ENCODE data around the gene SLC25A21. TPM values are rescaled to one million over a fixed set of nuclear protein-coding genes. Genes with fewer than 3 reads are reported as not detected.
"Not testable (repeated sequence)": the region's sequence is repeated elsewhere in the genome, so short reads cannot be mapped to it uniquely, and the experiment has no call there.

SLC25A21 gene
- polyA plus RNA-seq, 1 experiment, result 0.50 TPM

GRCh38 chr14:36988568-36988967 is 183.8 kb downstream of the SLC25A21 start:
- ChIA-PET POLR2A (no interaction called here), CTCF (interaction anchor here (1.1 to 1.3 kb wide), 2 partner anchors 161 to 163 kb away, joined by 3 read pairs; no protein-coding TSS in a partner anchor)
- DNase-seq (ENCODE audit: low read depth), result no peak

DNA sequence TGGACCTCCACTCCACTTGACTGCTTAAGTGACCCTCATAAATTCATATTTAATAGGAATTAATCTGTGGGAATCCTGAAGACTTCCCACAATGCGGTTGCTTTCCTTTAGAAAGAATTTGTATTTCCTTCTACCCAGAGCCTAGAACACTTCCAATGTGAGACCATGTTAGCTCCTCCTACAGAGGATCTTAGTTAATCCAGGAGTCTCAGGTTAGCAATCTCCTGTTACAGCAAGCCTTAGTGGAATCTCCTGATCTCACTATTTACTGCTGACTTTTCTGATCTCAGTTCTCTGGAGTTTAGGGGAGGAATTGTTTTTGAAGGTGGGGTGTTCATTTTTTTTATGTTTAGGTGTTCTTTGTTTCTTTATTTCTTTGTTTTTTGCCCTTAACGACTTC is 186.0 kb downstream of the SLC25A21 start:
- no peak for DNase-seq (ENCODE audit: low read depth)
- H3K4me3 ChIP-seq (ENCODE audit: low read depth, low read length), result no peak overlapping the region
- H3K27me3 ChIP-seq (ENCODE audit: control insufficient read depth, insufficient read depth, low read length), result no peaks in the 10 kb centered on the region
- TF ChIP-seq, protein P1, sequence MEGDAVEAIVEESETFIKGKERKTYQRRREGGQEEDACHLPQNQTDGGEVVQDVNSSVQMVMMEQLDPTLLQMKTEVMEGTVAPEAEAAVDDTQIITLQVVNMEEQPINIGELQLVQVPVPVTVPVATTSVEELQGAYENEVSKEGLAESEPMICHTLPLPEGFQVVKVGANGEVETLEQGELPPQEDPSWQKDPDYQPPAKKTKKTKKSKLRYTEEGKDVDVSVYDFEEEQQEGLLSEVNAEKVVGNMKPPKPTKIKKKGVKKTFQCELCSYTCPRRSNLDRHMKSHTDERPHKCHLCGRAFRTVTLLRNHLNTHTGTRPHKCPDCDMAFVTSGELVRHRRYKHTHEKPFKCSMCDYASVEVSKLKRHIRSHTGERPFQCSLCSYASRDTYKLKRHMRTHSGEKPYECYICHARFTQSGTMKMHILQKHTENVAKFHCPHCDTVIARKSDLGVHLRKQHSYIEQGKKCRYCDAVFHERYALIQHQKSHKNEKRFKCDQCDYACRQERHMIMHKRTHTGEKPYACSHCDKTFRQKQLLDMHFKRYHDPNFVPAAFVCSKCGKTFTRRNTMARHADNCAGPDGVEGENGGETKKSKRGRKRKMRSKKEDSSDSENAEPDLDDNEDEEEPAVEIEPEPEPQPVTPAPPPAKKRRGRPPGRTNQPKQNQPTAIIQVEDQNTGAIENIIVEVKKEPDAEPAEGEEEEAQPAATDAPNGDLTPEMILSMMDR (IDR thresholded peaks at IDR 0.05; ENCODE audit: insufficient read depth, low read depth, low read length), result no peak
- POLR2A ChIA-PET, result no interaction called here
- CTCF ChIA-PET, result no interaction called here
- no peaks in the 10 kb centered on the region for H3K36me3 ChIP-seq (ENCODE audit: control insufficient read depth, insufficient read depth, low read length)

More at GRCh38 chr14:36988568-36988967, 183.8 kb downstream of the SLC25A21 start:
- no peak overlapping the region for H3K4me3 ChIP-seq (ENCODE audit: low read depth, low read length)
- TF ChIP-seq, protein P1 (IDR thresholded peaks at IDR 0.05; ENCODE audit: insufficient read depth, low read depth, low read length), result no peak
- no peaks in the 10 kb centered on the region for H3K36me3 ChIP-seq (ENCODE audit: control insufficient read depth, insufficient read depth, low read length)
- H3K27me3 ChIP-seq (ENCODE audit: control insufficient read depth, insufficient read depth, low read length), result no peaks in the 10 kb centered on the region

- Histone ChIP-seq H3K4me3 (ENCODE audit: low read depth, low read length) (no peak overlapping the region), H3K27me3 (ENCODE audit: control insufficient read depth, insufficient read depth, low read length) (no peaks in the 10 kb centered on the region), H3K36me3 (ENCODE audit: control insufficient read depth, insufficient read depth, low read length) (no peaks in the 10 kb centered on the region)
- TF ChIP-seq, protein P1 (IDR thresholded peaks at IDR 0.05; ENCODE audit: insufficient read depth, low read depth, low read length), result no peak
- ChIA-PET POLR2A (no interaction called here), CTCF (no interaction called here)
- peak; percentile 22 for DNase-seq (ENCODE audit: low read depth)
Measured at GRCh38 chr14:36981832-36982529, 190.4 kb downstream of the SLC25A21 start.

- POLR2A ChIA-PET; H3K36me3 ChIP-seq (ENCODE audit: control insufficient read depth, insufficient read depth, low read length); H3K27me3 ChIP-seq (ENCODE audit: control insufficient read depth, insufficient read depth, low read length); H3K4me3 ChIP-seq (ENCODE audit: low read depth, low read length); DNase-seq (ENCODE audit: low read depth): not testable (repeated sequence)
- CTCF ChIA-PET, result interaction anchor here (0.7 kb wide), 1 partner anchor 195 kb away, joined by 3 read pairs; no protein-coding TSS in a partner anchor
Measured at GRCh38 chr14:36980413-36980812, 192.0 kb downstream of the SLC25A21 start.

DNA sequence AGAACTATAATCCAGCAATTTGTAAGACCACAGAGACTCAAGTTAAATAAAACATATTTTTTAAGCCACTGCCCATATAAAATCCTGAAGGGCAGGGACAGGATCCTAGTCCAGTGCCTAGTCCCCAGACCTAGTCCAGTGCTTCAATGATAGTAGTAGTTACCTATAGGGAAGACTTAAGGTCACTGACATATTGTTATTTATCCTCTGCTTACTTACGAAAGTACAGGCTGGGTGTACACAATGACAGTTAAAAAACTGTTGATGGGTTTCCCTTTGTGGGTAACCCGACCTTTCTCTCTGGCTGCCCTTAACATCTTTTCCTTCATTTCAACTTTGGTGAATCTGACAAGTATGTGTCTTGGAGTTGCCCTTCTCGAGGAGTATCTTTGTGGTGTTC is 192.5 kb downstream of the SLC25A21 start:
- Histone ChIP-seq H3K27me3 (ENCODE audit: control insufficient read depth, insufficient read depth, low read length) (no peaks in the 10 kb centered on the region), H3K36me3 (ENCODE audit: control insufficient read depth, insufficient read depth, low read length) (no peaks in the 10 kb centered on the region), H3K4me3 (ENCODE audit: low read depth, low read length) (no peak overlapping the region)
- ChIA-PET CTCF (no interaction called here), POLR2A (no interaction called here)
- TF ChIP-seq, protein P1 (IDR thresholded peaks at IDR 0.05; ENCODE audit: insufficient read depth, low read depth, low read length), result no peak
- no peak for DNase-seq (ENCODE audit: low read depth)

DNA sequence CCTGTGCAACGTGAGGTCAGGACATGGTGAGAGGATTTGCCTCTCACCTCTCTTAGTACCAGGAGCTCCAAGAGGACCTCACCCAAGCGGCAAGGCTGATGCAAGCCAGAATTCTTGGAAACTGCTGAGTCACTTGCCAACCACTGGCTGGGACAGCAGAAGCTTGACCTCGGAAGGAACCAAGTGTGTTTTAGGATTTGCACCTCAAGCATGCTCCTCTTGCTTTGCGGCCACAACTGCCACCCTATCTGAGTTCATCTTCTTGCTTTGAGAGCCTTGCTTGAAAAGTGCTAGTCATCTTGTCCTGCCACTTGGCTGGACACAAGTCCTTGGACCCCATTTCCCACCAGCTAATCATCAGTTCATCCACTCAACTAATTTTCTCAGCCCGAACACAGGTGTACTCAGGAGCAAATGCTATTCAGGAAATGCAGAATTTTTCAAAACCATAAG is 195.8 kb downstream of the SLC25A21 start:
- TF ChIP-seq, protein P1 (IDR thresholded peaks at IDR 0.05; ENCODE audit: insufficient read depth, low read depth, low read length), result no peak
- Histone ChIP-seq H3K27me3 (ENCODE audit: control insufficient read depth, insufficient read depth, low read length) (no peaks in the 10 kb centered on the region), H3K4me3 (ENCODE audit: low read depth, low read length) (no peak overlapping the region), H3K36me3 (ENCODE audit: control insufficient read depth, insufficient read depth, low read length) (no peaks in the 10 kb centered on the region)
- ChIA-PET CTCF (interaction anchor here (0.9 kb wide), 2 partner anchors 21 to 34 kb away, joined by 3 read pairs; no protein-coding TSS in a partner anchor), POLR2A (no interaction called here)
- no peak for DNase-seq (ENCODE audit: low read depth)
